HG02588 (cell line): ENCODE measurements around the gene ESRRB.

Source experiments
- ATAC-seq: cut with Tn5 transposase; IDR thresholded peaks from one replicate; pipeline ENCODE4 v1.9.1; 2021; ENCODE audit warnings: mild to moderate bottlenecking, moderate library complexity; ENCODE audit not compliant: unreplicated experiment

The ESRRB gene

GRCh38 chr14:76439237-76439775 is 63.4 kb downstream of the ESRRB start:
- ATAC-seq = no peak

GRCh38 chr14:76446486-76446885 is 70.5 kb downstream of the ESRRB start:
- no peak for ATAC-seq

GRCh38 chr14:76446921-76447320 is 71.0 kb downstream of the ESRRB start:
- ATAC-seq = no peak

- no peak for ATAC-seq
Observed at GRCh38 chr14:76450476-76450875, 74.5 kb downstream of the ESRRB start.

GRCh38 chr14:76456200-76456599 is 80.3 kb downstream of the ESRRB start:
- no peak for ATAC-seq

GRCh38 chr14:76456891-76457586 is 81.1 kb downstream of the ESRRB start:
- ATAC-seq = no peak

- ATAC-seq = no peak
Observed at GRCh38 chr14:76457841-76458240, 81.9 kb downstream of the ESRRB start.

- no peak for ATAC-seq
Observed at GRCh38 chr14:76461886-76462285, 85.9 kb downstream of the ESRRB start.

GRCh38 chr14:76462330-76462729 is 86.4 kb downstream of the ESRRB start:
- ATAC-seq = no peak

GRCh38 chr14:76463105-76463504 is 87.2 kb downstream of the ESRRB start:
- ATAC-seq = no peak

GRCh38 chr14:76464856-76465255 is 88.9 kb downstream of the ESRRB start:
- ATAC-seq = no peak

- ATAC-seq = no peak
Observed at GRCh38 chr14:76465664-76466063, 89.7 kb downstream of the ESRRB start.

GRCh38 chr14:76467711-76468155 is 91.8 kb downstream of the ESRRB start:
- ATAC-seq = no peak

GRCh38 chr14:76472199-76472723 is 96.3 kb downstream of the ESRRB start:
- no peak for ATAC-seq

GRCh38 chr14:76473481-76474263 is 97.7 kb downstream of the ESRRB start:
- no peak for ATAC-seq

GRCh38 chr14:76480426-76480825 is 104.5 kb downstream of the ESRRB start:
- no peak for ATAC-seq

GRCh38 chr14:76484355-76484754 is 108.4 kb downstream of the ESRRB start:
- no peak for ATAC-seq

- no peak for ATAC-seq
Observed at GRCh38 chr14:76486251-76486743, 110.4 kb downstream of the ESRRB start.

- no peak for ATAC-seq
Observed at GRCh38 chr14:76488551-76488950, 112.6 kb downstream of the ESRRB start.

- ATAC-seq = no peak
Observed at GRCh38 chr14:76489667-76490066, 113.7 kb downstream of the ESRRB start.

GRCh38 chr14:76490111-76490510 is 114.2 kb downstream of the ESRRB start:
- ATAC-seq = no peak

GRCh38 chr14:76490735-76491134 is 114.8 kb downstream of the ESRRB start:
- no peak for ATAC-seq
